Nucleus accumbens (tissue), 56 donors: ENCODE measurements around the gene SUGCT.

Experiments
- DNase-seq, 56 donors: peaks; one replicate each; lab custom pipeline; 2025; lab: John Stamatoyannopoulos, UW

SUGCT gene

GRCh38 chr7:40439686-40440085, 304.9 kb downstream of the SUGCT start:
- no peak for DNase-seq

GRCh38 chr7:40447345-40447744, 312.5 kb downstream of the SUGCT start:
- no peak for DNase-seq

- DNase-seq: no peak
Measured at GRCh38 chr7:40455485-40455884, 320.7 kb downstream of the SUGCT start.

GRCh38 chr7:40457776-40458480, 323.1 kb downstream of the SUGCT start:
- no peak for DNase-seq

GRCh38 chr7:40463446-40463845, 328.6 kb downstream of the SUGCT start:
- DNase-seq: no peak

GRCh38 chr7:40468891-40469864, 334.4 kb downstream of the SUGCT start:
- no peak for DNase-seq

GRCh38 chr7:40470091-40470592, 335.3 kb downstream of the SUGCT start:
- no peak for DNase-seq

GRCh38 chr7:40470817-40471216, 336.0 kb downstream of the SUGCT start:
- no peak for DNase-seq

GRCh38 chr7:40471891-40472290, 337.1 kb downstream of the SUGCT start:
- no peak for DNase-seq

- no peak for DNase-seq
Measured at GRCh38 chr7:40474790-40475680, 340.2 kb downstream of the SUGCT start.

- no peak for DNase-seq
Measured at GRCh38 chr7:40475681-40475982, 340.8 kb downstream of the SUGCT start.

- no peak for DNase-seq
Measured at GRCh38 chr7:40477094-40477493, 342.3 kb downstream of the SUGCT start.

- no peak for DNase-seq
Measured at GRCh38 chr7:40482845-40483244, 348.0 kb downstream of the SUGCT start.

- DNase-seq: no peak
Measured at GRCh38 chr7:40483630-40484029, 348.8 kb downstream of the SUGCT start.

- DNase-seq: no peak
Measured at GRCh38 chr7:40489844-40490602, 355.2 kb downstream of the SUGCT start.

GRCh38 chr7:40490603-40490924, 355.8 kb downstream of the SUGCT start:
- no peak for DNase-seq

GRCh38 chr7:40492946-40493345, 358.1 kb downstream of the SUGCT start:
- no peak for DNase-seq

- no peak for DNase-seq
Measured at GRCh38 chr7:40493609-40494051, 358.8 kb downstream of the SUGCT start.

GRCh38 chr7:40498924-40499510, 364.2 kb downstream of the SUGCT start:
- no peak for DNase-seq

- no peak for DNase-seq
Measured at GRCh38 chr7:40499718-40500117, 364.9 kb downstream of the SUGCT start.
